GM21619 (cell line): ENCODE results near the gene ABHD17C.

Experiments
- ATAC-seq: cut with Tn5 transposase; IDR thresholded peaks from one replicate; pipeline ENCODE4 v1.9.1; 2021; ENCODE audit not compliant: unreplicated experiment

Gene ABHD17C

GRCh38 chr15:80689294-80689693, 5.8 kb upstream of the ABHD17C start:
- ATAC-seq, result no peak

DNA sequence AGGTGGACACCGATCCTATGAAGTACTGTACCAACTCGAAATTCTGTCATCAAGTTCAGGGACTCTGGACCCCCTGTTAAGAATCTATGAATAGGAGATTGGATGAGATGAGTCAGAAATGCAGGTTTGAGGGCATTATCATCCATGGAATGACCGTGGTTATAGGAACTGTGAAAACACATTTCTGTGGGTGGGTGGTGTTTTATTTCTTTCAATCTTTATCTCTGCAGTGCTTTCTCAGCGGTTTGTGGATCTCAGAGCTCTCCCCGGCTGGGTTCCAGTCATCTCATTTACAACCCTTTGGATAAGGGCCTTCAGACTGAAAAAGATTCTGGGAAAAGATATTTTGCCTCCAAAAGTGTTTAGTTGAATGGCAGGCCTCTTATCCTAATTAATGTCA, 5.4 kb upstream of the ABHD17C start:
- no peak for ATAC-seq

DNA sequence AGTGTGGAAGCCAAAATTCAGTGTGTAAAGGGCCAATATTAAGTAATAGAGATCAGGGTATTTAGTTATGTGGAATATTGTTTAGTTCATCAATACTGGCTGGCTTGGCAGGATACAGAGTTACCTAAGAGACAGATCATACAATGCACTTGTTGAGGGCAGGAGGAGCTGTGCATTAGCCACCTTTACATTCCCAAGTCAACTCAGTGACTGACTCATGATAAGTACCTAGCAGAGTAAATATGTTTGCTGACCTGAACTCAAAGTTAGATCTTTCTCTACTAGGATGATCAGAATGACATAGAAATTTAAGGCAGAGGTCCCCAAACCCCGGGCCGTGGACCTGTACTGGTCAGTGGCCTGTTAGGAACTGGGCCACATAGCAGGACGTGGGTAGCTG, 3.5 kb upstream of the ABHD17C start:
- no peak for ATAC-seq

DNA sequence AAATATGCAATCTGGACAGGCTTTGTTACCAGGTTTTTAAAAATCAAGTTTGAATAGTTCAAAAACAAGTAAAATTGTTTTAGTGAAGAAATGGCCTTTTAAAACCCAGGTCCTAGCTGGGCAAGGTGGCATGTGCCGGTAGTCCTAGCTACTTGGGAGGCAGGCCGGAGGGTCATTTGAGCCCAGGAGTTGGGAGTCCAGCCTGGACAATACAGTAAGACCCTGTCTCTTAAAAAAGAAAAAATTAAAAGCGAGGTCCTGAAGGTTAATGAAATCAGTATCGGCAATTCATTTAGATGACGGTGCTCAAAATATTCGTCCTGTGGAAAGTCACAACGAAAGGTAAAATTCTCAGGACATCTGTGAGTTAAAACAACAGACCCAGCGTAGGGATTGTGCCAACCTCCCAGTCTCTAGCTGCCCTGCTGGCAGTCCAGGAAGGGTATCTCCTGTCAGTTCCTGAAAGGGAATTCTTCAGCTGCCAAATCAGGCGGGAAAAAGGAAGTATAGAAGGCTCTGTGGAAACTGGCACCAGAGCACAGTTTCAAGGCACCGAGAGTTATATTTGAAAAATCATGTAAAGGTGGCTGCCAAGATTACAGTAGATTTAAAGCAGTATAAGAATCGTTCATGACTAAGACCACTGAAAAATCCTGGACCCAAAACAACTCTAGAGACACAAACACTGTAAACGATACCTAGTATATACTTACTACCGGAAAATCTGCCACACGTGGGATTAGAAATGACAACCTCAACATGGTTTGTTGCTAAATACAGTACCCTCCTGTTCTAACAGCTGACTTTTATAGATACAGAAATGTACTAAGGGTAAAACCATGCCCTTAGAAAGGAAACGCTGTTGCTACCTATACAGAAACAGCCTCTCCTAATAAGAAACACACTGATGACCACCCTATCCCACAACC, 1.2 kb upstream of the ABHD17C start:
- no peak for ATAC-seq

GRCh38 chr15:80694611-80695098, 455 bp upstream of the ABHD17C start:
- ATAC-seq, result peak; percentile 24

GRCh38 chr15:80695911-80696661, 976 bp downstream of the ABHD17C start:
- peak; percentile 6 for ATAC-seq

DNA sequence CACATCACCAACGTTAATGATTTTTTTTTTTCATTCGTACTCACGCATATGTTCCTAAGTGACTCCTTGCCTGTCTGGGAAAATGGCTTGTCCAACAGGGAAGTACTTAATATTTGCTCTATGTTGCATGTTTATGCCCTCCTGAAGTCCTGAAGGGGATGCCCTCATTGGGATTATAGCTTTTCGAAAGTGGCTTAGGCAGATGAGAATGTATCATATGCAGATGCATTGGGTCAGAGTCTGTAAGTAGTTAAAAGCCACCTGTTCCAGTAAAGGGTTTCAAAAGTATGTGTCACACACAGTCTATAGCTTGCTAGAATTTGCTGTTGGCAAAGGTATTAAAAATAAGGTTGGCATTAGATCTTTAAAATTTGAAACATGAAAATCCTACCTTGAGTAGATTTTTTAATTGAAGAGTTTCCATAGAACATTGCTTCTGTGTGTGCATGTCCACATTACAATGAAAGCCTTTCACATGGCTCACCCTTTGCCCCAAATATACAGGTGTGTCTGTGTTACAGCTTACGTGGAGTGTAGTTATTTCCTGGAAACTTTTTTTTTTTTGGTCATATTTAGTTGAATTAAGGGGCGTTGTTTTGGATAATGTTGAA, 2.1 kb downstream of the ABHD17C start:
- no peak for ATAC-seq

DNA sequence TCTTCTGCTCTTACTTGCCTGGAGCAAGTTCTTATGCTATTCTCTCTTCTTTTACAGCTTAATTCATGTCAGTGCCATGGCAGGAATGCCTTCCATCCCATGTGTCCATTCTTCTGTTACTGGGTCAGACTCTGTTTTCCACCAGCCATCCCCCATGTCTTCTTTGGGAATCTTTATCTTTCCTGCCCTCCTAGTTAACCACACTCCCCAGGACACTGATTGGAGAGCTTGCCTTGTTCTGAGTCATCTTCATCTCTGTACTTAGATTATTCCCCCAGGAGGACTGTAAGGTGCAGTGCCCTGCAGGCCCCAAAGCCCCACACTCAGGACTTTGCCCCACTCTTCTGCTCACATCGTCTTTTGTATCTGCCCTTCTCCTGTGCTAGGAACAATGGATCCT, 3.6 kb downstream of the ABHD17C start:
- ATAC-seq, result no peak

DNA sequence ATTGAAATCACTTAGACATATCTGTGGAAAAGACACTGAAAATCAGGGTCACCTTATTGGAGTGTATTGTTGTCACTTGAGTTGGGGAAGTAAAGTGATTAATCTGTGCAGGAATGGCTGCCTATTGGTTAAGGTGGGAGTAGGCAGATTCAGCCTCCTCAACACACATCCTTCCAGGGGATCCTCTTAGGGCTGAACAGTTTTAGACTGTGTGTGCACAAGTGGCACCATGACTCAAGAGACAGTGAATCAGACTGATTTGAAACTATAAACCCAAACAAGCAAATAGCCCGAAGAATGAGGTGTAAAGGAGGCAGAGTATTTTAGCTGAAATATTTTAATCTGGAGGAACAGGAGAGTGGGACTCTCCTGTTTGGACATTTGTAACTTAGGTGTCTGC, 4.9 kb downstream of the ABHD17C start:
- ATAC-seq, result no peak

DNA sequence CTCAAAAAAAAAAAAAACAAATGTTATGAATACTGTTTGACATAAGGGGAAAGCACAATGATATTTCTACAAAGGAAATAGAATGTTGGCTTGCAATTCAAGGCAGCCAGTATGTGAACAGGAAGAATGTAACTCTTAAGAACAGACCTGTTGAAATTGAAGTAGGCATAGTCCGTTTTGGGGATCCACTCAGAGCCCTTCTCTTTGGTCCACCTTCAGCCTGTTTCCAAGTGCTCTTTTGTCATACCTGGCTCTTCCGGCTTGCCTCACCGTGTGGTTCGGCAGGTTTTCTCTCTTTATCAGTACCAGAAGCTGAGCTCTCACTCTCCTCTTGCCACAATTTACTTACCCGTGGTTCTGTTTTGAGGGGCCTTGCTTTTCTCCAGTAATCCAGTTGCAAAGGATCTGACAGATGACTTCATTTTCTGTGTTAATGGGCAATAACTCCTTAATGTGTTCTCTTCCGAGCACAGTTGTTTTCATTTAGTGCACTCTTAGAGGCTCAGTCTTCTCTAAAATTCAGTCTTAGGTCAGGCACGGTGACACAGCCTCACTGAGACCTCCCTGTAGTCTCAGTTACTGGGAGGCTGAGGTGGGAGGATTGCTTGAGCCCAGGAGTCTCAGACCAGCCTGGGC, 6.7 kb downstream of the ABHD17C start:
- no peak for ATAC-seq

GRCh38 chr15:80703081-80703480, 8.0 kb downstream of the ABHD17C start:
- no peak for ATAC-seq

GRCh38 chr15:80703965-80704364, 8.9 kb downstream of the ABHD17C start:
- ATAC-seq, result no peak

GRCh38 chr15:80706161-80706560, 11.1 kb downstream of the ABHD17C start:
- ATAC-seq, result no peak

GRCh38 chr15:80709542-80709941, 14.4 kb downstream of the ABHD17C start:
- no peak for ATAC-seq

GRCh38 chr15:80710635-80711554, 15.8 kb downstream of the ABHD17C start:
- peak; percentile 70 for ATAC-seq

GRCh38 chr15:80711886-80712285, 16.8 kb downstream of the ABHD17C start:
- no peak for ATAC-seq

- no peak for ATAC-seq
These were observed 17.8 kb downstream of the ABHD17C start for GRCh38 chr15:80712956-80713355.

DNA sequence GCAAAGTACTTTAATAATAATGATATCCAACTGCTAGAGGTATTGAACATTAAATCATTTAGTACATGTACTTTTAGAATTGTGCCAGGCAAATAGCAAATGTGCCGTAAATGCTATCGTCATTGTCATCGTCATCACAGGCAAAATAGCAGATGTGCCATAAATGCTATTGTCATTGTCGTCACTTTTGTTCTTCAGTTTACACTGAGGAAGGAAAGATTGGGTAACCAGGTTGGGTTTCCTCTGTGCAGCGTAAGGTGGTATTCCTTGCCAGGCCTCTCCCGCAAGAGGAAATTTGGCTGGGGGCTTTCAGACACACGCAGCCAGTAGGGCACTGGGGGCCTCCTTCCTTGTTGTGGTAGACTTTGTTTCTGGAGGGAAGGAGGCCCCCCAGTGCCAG, 26.4 kb downstream of the ABHD17C start:
- no peak for ATAC-seq

GRCh38 chr15:80722811-80723210, 27.7 kb downstream of the ABHD17C start:
- ATAC-seq, result no peak

DNA sequence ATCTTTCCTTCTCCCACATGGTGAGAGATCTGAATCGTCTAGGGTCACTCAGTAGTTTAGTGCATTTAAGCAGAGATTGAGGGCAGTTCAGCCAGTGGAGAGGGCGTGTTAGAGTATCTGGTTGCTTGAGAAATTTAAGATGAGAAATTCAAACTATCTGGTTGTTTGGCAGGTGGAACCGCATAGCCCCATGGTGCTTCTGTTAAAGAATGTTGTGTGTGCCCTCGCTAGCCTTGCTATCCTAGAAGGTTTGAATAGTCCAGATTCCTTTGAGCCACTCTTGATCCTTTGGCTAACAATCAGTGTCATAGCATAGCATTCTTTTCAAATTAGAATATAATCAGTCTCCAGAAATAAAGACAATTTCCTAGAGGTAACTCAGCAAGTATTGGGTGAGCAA, 32.1 kb downstream of the ABHD17C start:
- ATAC-seq, result no peak
